ENCODE measurements around the gene BDKRB2.

BDKRB2 gene

DNA sequence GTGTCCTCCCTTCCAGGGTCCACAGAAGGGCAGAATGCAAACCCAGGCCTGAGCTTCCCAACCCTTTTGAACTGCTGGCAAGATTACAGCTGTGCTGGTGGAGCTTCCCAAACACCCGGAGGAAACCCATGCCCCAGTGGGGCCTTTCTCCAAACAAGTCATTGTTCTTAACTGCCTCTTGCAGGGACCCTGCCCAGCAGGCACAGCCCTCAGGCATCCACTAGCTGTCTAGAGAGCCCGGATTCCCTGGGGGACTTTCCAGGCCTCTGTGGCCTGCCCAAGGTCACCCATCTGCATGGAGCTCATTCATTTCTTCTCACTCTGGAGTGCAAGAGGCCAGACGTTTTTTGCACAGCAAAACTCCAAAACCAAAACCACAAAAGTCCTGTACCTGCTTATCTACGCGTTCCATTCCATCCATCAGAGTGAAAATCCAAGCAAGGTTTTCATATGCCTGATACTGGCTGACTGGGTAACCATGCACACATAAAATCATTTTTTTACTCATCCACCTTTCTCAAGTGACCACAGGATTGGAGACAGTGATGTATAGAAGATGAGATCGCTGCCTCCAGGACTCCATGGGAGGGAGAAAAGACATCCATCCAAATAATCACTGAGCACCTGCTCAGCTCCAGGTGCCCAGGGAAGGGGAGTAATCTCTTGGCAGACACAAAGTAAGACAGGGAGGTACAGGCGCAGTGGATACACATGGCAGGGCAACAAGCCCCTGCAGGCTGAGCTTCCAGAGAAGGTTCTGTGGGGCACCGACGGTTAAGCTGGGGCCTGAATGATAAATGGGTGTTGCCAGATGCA is 17.2 kb upstream of the BDKRB2 start:
- no peak overlapping the region for H3K27ac ChIP-seq
- TF ChIP-seq, protein P1, sequence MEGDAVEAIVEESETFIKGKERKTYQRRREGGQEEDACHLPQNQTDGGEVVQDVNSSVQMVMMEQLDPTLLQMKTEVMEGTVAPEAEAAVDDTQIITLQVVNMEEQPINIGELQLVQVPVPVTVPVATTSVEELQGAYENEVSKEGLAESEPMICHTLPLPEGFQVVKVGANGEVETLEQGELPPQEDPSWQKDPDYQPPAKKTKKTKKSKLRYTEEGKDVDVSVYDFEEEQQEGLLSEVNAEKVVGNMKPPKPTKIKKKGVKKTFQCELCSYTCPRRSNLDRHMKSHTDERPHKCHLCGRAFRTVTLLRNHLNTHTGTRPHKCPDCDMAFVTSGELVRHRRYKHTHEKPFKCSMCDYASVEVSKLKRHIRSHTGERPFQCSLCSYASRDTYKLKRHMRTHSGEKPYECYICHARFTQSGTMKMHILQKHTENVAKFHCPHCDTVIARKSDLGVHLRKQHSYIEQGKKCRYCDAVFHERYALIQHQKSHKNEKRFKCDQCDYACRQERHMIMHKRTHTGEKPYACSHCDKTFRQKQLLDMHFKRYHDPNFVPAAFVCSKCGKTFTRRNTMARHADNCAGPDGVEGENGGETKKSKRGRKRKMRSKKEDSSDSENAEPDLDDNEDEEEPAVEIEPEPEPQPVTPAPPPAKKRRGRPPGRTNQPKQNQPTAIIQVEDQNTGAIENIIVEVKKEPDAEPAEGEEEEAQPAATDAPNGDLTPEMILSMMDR (IDR thresholded peaks at IDR 0.05): no peak
- no peak for TF ChIP-seq ZFX (IDR thresholded peaks at IDR 0.05; ENCODE audit: borderline replicate concordance)

DNA sequence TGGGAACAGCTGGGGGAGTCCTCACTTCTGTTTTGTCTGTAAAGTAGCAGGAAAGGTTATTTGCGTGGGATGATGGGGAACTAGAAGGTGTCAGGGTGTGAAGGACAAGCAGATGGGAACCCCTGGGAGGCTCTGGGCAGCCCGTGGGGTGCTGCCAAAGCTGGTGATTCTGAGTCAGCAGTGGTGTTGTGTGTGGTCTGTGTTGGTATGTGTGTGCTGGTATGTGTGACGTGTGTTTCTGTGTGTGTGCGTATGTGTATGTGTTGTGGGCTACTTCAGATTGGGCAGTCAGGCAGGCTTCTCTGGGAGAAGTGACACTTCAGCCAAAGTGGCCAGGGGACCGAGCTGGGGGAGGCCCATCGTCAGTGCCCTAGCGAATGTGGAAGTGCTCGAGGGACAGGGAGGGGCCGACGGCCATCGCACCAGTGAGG is 15.3 kb upstream of the BDKRB2 start:
- no peak for TF ChIP-seq ZFX (IDR thresholded peaks at IDR 0.05; ENCODE audit: borderline replicate concordance)
- TF ChIP-seq, protein P1 (IDR thresholded peaks at IDR 0.05): no peak
- H3K27ac ChIP-seq: no peak overlapping the region

DNA sequence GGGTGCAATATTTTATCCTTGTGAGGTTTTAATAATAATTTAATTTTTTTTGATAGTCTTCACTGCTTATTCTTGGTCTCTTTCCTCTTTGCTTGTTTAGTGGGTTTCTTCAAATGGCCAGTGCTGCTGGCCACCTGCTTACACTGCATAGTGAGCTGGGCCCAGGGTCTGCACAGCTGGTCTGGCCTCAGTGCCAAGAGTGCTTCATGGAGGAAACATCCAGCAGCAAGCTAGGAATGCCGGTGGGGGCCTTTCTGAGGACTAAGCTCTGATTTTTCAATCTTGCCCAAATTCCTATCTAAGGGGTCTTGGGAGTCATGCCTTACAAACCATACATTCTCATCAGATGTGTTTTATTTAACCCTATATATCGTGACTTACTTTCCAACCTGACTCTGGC is 13.3 kb upstream of the BDKRB2 start:
- TF ChIP-seq ZFX (IDR thresholded peaks at IDR 0.05; ENCODE audit: borderline replicate concordance): no peak
- TF ChIP-seq, protein P1 (IDR thresholded peaks at IDR 0.05): no peak
- no peak overlapping the region for H3K27ac ChIP-seq

DNA sequence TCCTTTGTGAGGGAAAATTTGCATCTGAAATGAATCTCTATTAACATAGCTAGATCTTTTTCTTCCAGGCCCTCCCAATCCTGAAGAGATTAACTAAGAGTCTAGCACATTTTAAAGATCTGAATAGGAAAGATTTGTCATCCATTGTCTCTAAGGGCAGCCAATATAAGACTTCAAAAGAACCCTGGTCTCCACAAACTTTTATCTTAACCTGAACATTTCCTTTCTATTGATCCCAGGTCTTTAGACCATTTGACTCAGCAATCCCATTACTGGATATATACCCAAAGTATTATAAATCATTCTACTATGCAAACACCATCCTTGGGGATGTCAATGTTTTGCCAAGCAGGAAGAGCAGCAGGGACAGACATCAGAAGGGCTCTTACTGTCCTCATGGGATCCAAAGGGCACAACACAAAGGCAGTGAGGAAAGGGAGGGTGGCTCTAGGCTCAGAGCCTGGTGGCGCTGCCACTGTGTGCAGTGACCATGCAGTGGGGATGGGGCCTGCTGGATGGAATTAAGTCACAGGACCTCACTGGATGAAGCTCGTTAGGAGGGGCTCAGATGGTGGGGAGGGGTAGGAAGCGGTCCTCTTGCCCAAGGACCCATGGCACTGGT is 12.7 kb upstream of the BDKRB2 start:
- TF ChIP-seq ZFX (IDR thresholded peaks at IDR 0.05; ENCODE audit: borderline replicate concordance): no peak
- TF ChIP-seq, protein P1 (IDR thresholded peaks at IDR 0.05): no peak
- H3K27ac ChIP-seq: no peak overlapping the region

DNA sequence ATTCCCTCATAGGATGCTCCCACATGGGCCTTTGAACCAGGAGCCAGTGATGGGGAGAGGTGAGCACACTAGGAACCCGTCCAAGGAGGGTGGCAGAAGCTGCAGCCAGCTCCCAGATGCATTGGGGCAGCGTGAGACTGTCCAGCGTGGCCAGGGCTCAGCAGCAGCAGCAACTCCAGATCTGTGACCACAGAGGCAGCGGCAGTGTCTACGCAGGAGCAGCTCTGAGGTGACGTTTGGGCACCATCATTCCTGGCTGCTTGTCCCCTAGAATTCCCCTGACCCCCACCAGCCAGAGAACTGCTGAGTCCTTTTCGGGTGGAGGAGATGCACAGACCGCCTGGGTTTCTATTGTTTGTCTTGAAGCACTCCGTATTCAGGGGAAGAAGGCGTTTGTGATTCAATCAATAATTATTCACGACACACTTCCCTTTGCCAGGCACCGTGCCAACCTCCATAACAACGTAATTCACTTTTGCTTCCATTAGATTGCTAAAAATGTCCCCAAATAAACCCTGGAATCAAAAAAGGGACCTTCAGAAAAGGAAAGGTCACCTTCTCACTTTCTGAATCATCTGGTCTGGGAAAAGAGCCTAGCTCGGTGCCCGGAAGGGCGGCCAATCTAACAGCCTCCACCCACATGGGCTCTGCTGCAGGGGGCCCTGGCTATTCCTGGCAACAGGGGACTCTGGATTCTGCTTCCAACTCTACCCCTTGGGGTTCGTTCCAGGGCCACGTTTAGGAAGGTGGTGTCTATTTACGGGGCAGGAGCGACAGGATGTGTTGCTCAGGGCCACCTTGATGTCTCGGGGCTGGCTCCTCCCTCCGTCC is 11.4 kb upstream of the BDKRB2 start:
- no peak overlapping the region for H3K27ac ChIP-seq
- TF ChIP-seq ZFX (IDR thresholded peaks at IDR 0.05; ENCODE audit: borderline replicate concordance): no peak
- TF ChIP-seq, protein P1 (IDR thresholded peaks at IDR 0.05): no peak

DNA sequence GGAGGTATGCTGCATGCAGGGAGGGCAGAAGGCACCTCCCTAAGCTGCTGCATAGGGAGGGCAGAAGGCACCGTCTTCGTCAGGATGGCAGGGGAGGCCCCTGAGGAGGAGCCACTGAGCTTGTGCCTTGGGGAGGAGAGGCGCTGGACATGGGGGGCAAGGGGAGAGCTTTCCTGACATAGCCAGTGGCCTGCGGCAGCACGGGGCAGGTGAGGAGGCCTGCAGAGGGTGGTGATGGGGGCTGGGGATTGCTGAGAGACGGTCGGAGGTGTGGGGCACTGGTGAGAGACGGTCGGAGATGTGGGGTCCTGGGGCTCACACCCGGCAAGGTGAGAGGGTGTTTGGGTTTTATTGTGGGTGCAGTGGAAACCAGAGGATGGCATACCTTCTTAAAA is 10.4 kb upstream of the BDKRB2 start:
- H3K27ac ChIP-seq: no peak overlapping the region
- TF ChIP-seq ZFX (IDR thresholded peaks at IDR 0.05; ENCODE audit: borderline replicate concordance): no peak
- TF ChIP-seq, protein P1 (IDR thresholded peaks at IDR 0.05): no peak
